Gastrocnemius medialis (tissue), 4 donors: ENCODE measurements around the gene SERPINA12. TPM values are rescaled to one million over a fixed set of nuclear protein-coding genes. Genes with fewer than 3 reads are reported as not detected.

Experiments
- ATAC-seq, 2 donors: fragments of 150-250 bp; one replicate each; pipeline ENCODE4 v1.9.1; 2016
- DNase-seq, 2 donors: peaks; one replicate each; pipeline ENCODE4 v3.0.0-alpha.2; 2019
- H3K27ac ChIP-seq, 4 donors: fragments of 200-600 bp; sonication (generic); 1 replicate in 1 of 4; 2 replicates in 3 of 4; pipeline ENCODE4 v1.5.1; 2016 to 2018; ENCODE audit warnings: mild to moderate bottlenecking in 2 of 4, moderate library complexity in 1 of 4
- H3K27me3 ChIP-seq, 3 donors: fragments of 200-600 bp; sonication (generic) in 2 of 3; 1 replicate in 1 of 3; 2 replicates in 2 of 3; pipeline versions ENCODE4 v1.5.1 to v1.6.0; 2016 to 2019; ENCODE audit warnings: mild to moderate bottlenecking in 1 of 3, moderate library complexity in 1 of 3
- H3K36me3 ChIP-seq, 2 donors: fragments of 200-600 bp; sonication (generic) in 1 of 2; one replicate each; pipeline ENCODE4 v1.5.1; 2017 to 2018
- H3K4me1 ChIP-seq, 2 donors: fragments of 200-600 bp; sonication (generic) in 1 of 2; one replicate each; pipeline ENCODE4 v1.5.1; 2016 to 2017; ENCODE audit warnings: mild to moderate bottlenecking in 2 of 2
- H3K4me3 ChIP-seq, 4 donors: fragments of 200-600 bp; sonication (generic) in 3 of 4; 1 replicate in 1 of 4; 2 replicates in 3 of 4; pipeline ENCODE4 v1.5.1; 2016 to 2019; ENCODE audit warnings: mild to moderate bottlenecking in 2 of 4
- H3K9me3 ChIP-seq, 3 donors: fragments of 200-600 bp; sonication (generic) in 2 of 3; 1 replicate in 1 of 3; 2 replicates in 2 of 3; pipeline ENCODE4 v1.5.1; 2016 to 2019
- POLR2A ChIP-seq, 2 donors: fragments of 450-650 bp; IDR thresholded peaks; one replicate each; pipeline ENCODE4 v1.6.1; 2017; ENCODE audit warnings: antibody characterized with exemption in 2 of 2, mild to moderate bottlenecking in 2 of 2, moderate library complexity in 2 of 2
- in situ Hi-C, 4 donors: fragments of 200-750 bp; cut with MboI; loops; one replicate each; pipeline versions ENCODE4 v1.15.0 to v1.8.0; 2017; ENCODE audit warnings: low sequenced_read_pairs in 4 of 4
- intact Hi-C: fragments of 100-400 bp; cut with DNase I; formaldehyde crosslinking; loops from one replicate; pipeline ENCODE4 v1.15.1; 2023; ENCODE audit warnings: low total_unique reads
- total RNA-seq, 4 donors: library from RNA; depleted of rRNA; stranded (reverse); fragments of >200 nt; gene quantifications; one replicate each; pipeline versions ENCODE4 v1.1.0 to v1.2.3, GENCODE V29; 2016
- TF ChIP-seq, protein P1 (sequence below), 5 experiments: fragments of 450-650 bp in 3 of 5; fragments of 200-600 bp in 2 of 5; sonication (generic) in 2 of 5; IDR thresholded peaks in 4 of 5; conservative IDR thresholded peaks in 1 of 5; 1 replicate in 4 of 5; 2 replicates in 1 of 5; pipeline ENCODE4 v1.5.1; 2016 to 2019; ENCODE audit warnings: antibody characterized with exemption in 5 of 5, mild to moderate bottlenecking in 3 of 5, moderate library complexity in 3 of 5

The SERPINA12 gene
- total RNA-seq, 4 donors from 2014 or later, result not detected

DNA sequence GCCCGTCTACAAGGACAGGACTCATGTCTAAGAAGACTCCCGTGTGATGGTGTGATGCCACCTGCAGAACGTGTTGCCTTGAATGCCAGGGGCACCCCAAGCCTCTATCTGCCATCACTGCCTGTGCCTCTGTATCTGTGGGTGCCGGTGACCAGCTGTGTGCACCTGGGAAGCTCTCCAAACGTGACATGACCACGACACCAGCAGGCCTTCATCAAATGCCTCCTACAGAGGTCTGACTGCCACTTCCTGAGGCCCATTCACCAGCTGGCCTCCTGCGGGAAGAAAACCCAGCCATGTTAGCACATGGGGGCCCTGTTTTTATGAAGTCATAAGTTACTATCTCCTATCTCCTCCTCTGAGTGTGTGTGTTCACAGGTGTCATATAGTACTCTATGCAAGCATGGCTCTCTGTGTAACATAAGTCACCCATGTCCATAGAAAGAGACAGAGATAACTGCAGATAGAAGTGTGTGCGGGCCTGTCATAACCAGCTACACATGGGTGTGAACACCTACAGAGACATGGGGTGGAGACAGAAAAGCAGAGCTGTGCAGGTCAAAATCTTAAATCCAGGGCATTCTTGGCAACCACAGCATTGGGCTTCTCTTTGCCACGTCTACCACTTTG lies 33.7 kb upstream of the SERPINA12 start:
- in situ Hi-C loops (no loop called here), intact Hi-C loops (no loop called here)
- H3K27ac ChIP-seq, result no peak overlapping the region
- H3K4me3 ChIP-seq, result no peak overlapping the region
- H3K27me3 ChIP-seq, result peaks cover 0 to 2% (median 0%) of the 10 kb centered on the region in 3 donors
- no peaks in the 10 kb centered on the region for H3K9me3 ChIP-seq
- TF ChIP-seq, protein P1, sequence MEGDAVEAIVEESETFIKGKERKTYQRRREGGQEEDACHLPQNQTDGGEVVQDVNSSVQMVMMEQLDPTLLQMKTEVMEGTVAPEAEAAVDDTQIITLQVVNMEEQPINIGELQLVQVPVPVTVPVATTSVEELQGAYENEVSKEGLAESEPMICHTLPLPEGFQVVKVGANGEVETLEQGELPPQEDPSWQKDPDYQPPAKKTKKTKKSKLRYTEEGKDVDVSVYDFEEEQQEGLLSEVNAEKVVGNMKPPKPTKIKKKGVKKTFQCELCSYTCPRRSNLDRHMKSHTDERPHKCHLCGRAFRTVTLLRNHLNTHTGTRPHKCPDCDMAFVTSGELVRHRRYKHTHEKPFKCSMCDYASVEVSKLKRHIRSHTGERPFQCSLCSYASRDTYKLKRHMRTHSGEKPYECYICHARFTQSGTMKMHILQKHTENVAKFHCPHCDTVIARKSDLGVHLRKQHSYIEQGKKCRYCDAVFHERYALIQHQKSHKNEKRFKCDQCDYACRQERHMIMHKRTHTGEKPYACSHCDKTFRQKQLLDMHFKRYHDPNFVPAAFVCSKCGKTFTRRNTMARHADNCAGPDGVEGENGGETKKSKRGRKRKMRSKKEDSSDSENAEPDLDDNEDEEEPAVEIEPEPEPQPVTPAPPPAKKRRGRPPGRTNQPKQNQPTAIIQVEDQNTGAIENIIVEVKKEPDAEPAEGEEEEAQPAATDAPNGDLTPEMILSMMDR (IDR thresholded peaks at IDR 0.05 in 4 of 5, conservative IDR thresholded peaks at IDR 0.05 in 1 of 5), result no peak
- no peak for TF ChIP-seq POLR2A (IDR thresholded peaks at IDR 0.05)
- H3K4me1 ChIP-seq, result no peaks in the 10 kb centered on the region
- ATAC-seq (no peak), DNase-seq (no peak)
- no peaks in the 10 kb centered on the region for H3K36me3 ChIP-seq

DNA sequence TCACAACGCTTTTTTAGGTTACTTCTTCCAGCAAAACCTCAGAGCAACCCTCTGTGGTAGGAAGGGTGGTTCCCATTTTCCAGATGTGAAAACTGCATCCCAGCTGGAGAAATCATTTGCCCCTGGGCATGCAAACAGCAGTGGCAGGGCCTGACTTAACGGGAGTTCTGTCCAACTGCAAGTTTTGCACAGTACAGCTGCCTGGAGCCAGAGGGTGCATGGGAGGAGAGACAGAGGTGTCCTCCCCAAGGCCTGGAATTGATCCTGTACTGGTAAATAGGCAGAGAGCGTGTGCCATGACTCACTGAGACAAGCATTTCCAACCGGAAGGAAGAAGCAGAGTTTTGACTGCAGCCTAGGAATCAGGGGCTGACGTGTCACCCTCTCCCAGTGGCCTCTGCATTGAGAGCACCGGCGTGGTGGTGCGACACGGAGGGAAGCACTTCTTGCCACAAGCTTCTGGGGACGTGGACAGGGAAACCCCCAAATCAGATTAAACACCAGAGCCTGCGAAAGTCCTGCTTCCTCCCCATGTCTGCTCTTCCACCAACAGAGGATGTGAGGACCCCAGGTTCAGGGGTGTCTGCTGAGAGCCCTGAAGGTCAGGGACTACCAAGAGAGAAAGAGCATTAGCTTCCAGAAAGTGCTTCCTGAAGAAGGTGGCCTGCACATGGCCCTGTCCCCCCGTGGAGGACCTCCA lies 33.0 kb upstream of the SERPINA12 start:
- Histone ChIP-seq H3K4me1 (no peaks in the 10 kb centered on the region), H3K27ac (no peak overlapping the region), H3K9me3 (no peaks in the 10 kb centered on the region), H3K4me3 (no peak overlapping the region), H3K36me3 (no peaks in the 10 kb centered on the region), H3K27me3 (peaks cover 0 to 2% (median 0%) of the 10 kb centered on the region in 3 donors)
- ATAC-seq (no peak), DNase-seq (no peak)
- intact Hi-C loops (no loop called here), in situ Hi-C loops (no loop called here)
- TF ChIP-seq POLR2A (IDR thresholded peaks at IDR 0.05), result no peak
- TF ChIP-seq, protein P1 (IDR thresholded peaks at IDR 0.05 in 4 of 5, conservative IDR thresholded peaks at IDR 0.05 in 1 of 5), result no peak

DNA sequence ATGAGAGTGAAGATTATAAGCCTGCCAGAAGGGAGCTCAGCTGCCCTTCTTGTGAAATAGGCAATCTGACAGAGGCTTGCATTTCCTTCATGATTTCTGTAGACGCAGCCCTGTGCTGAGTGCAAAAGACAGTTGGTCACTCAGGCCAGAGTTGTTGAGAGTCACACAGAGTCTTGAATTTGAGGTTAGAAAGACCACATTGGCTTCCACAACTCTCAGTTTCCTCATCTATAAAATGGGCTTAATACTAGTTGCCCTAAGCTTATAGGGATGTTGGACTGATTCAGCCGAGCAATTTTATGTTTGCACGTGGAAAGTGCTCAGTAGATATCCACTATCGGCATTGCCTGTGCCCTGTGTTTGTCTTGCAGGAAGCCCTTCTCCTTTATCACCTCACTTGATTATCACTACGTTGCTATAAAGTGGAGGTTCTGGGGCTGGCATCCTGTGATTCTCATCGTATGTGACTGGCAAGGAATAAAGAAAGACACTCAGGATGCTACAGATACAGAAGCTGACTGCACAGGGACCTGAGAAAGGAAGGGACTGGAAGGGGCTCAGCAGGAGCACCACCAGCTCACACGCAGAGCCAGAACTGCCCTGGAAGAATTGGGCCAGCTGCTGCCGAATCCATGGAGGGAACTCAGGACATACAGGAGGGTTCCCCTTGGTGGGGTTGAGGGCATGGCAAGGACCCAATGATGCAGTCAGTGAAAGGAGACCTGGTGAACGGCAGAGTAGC lies 32.1 kb upstream of the SERPINA12 start:
- TF ChIP-seq, protein P1 (IDR thresholded peaks at IDR 0.05 in 4 of 5, conservative IDR thresholded peaks at IDR 0.05 in 1 of 5), result no peak
- no peak for TF ChIP-seq POLR2A (IDR thresholded peaks at IDR 0.05)
- no peaks in the 10 kb centered on the region for H3K9me3 ChIP-seq
- DNase-seq (no peak), ATAC-seq (no peak)
- no peak overlapping the region for H3K4me3 ChIP-seq
- H3K27ac ChIP-seq, result no peak overlapping the region
- no peaks in the 10 kb centered on the region for H3K4me1 ChIP-seq
- no peaks in the 10 kb centered on the region for H3K36me3 ChIP-seq
- H3K27me3 ChIP-seq, result peaks cover 0 to 2% (median 0%) of the 10 kb centered on the region in 3 donors
- intact Hi-C loops, result no loop called here
- in situ Hi-C loops, result no loop called here

DNA sequence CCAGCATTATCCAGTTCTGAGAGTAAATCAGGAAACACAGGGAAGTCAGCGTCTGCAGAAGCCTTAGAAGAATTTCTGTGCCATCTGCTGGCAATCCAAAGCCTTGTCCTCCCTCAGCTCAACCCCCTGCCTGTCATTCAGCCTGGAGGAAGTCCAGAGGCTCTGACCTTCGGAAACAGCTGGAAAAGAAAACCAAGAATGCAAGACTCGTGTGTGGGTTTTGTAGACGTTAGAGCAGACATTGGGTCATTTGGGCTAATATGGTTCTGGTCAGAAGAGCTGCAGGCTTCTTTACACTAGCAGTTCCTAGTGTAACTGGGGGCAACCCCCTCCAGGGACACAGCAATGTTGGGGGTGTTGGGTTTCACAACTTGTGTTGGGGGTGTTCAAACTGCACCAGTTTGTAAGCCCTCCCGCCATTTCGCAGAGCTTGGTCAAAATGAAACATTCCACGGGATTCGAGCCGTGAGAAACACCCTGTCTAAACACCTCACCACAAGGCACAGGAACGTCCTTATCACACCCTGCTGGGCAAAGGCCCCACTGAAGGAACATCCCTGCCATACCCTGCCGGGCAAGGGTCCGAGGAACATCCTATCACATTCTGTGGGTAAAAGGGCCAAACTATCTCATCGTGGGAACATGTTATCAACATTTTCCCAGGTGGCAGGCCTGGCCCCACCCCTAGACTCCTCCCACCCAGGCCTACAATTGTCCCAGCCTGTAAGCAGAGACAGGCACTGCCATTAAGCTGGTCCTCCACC lies 30.9 kb upstream of the SERPINA12 start:
- H3K9me3 ChIP-seq, result no peaks in the 10 kb centered on the region
- DNase-seq, result no peak
- H3K27ac ChIP-seq, result no peak overlapping the region
- ATAC-seq, result no peak
- in situ Hi-C loops (no loop called here), intact Hi-C loops (no loop called here)
- H3K4me1 ChIP-seq, result no peaks in the 10 kb centered on the region
- no peaks in the 10 kb centered on the region for H3K36me3 ChIP-seq
- H3K4me3 ChIP-seq, result no peak overlapping the region
- H3K27me3 ChIP-seq, result peaks cover 0 to 2% (median 0%) of the 10 kb centered on the region in 3 donors
- TF ChIP-seq, protein P1 (IDR thresholded peaks at IDR 0.05 in 4 of 5, conservative IDR thresholded peaks at IDR 0.05 in 1 of 5), result no peak
- no peak for TF ChIP-seq POLR2A (IDR thresholded peaks at IDR 0.05)
